HG03280 (cell line): Measurements from ENCODE around the gene EIPR1.
"Not testable (repeated sequence)": the region's sequence is repeated elsewhere in the genome, so short reads cannot be mapped to it uniquely, and the experiment has no call there.

ENCODE experiments used
- ATAC-seq: cut with Tn5 transposase; IDR thresholded peaks from one replicate; pipeline ENCODE4 v1.9.1; 2021; ENCODE audit warnings: mild to moderate bottlenecking, moderate library complexity; ENCODE audit not compliant: unreplicated experiment

EIPR1 gene

DNA sequence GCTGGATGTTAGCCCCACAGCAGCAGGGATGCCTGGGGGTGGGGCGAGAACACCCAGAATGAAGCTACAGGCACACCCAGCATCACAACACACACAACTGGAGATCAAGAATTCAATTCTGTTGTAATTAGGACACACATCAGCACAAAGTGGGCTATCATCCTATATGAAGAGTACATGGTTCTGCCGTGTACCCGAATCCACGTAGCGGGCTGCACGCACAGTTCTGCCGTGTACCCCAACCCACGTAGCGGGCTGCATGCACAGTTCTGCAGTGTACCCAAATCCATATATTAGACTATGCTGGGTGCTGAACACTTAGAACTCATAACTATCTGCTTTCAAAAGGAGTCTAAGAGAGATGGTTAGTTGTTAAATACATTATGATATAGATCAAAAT, 86.5 kb downstream of the EIPR1 start:
- no peak for ATAC-seq

DNA sequence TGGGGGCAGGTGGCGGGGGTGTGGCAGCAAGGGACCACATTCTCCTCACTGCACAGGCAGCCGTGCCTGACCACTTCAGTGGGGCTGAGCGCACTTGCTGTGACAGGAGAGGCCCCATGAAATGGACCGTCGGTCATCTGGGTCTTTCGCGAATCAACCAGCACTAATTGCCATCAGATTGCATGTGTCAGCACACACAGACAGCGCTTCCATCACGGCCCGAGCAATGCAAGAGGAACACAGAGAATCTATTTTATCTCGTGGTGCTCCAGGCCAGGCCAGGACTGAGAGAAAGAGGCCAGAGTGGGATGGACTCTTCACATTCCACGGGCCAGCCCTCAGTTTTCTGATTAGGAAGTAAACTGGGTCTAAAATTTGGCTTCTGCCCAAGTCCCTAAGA, 87.0 kb downstream of the EIPR1 start:
- no peak for ATAC-seq

DNA sequence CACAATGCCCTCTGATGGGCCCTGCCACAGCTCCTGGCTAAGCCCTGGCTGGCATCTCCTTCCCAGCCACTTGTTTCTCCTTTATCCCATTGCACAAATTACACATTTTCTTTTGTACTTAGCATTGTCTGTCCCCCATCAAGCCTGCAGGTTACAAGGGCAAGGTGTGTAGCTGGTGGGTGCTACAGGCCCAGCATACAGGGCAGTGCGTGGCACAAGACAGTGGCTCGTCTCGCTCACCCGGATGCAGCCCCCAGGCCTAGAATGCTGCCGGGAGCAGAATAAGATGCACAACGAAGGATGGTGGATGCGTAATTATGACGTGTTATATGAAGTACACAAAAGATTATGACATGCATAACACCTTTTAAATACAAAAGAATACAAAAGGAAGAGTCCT, 87.6 kb downstream of the EIPR1 start:
- ATAC-seq = no peak

DNA sequence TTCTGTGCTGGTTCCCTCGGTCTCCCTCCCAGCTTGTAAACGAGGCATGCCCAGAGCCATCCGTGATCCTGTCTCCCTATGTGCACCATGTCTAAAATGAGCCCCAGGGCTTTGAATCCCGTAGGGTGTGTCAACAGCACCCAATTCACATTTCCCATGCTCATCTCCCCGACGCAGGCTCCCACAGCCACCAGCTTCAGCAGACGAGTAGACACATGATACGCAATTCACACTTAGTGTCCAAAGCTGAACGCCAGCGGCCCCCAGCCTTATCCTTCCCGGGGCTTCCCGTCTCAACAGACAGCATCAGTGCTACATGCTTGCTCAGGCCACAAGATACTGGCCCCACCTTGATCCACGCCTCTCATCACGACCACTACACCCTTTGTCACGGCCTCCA, 88.1 kb downstream of the EIPR1 start:
- ATAC-seq = no peak

DNA sequence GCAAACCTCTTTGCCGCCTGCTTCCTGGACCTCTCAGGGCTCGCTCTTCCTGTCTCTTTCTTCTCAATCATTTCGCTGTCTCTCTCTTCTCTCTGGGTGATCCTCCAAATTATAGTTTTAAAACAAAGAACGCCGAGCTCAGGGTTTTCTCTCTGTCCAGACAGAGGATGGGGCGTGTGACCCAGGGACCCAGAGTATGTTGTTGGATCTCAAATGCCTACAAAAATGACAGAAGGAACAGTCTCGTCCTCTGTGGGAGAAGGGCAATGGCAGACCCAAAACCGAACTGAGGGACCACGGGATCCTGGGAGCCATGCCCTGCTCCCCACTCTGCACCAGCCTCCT, 88.5 kb downstream of the EIPR1 start:
- no peak for ATAC-seq

DNA sequence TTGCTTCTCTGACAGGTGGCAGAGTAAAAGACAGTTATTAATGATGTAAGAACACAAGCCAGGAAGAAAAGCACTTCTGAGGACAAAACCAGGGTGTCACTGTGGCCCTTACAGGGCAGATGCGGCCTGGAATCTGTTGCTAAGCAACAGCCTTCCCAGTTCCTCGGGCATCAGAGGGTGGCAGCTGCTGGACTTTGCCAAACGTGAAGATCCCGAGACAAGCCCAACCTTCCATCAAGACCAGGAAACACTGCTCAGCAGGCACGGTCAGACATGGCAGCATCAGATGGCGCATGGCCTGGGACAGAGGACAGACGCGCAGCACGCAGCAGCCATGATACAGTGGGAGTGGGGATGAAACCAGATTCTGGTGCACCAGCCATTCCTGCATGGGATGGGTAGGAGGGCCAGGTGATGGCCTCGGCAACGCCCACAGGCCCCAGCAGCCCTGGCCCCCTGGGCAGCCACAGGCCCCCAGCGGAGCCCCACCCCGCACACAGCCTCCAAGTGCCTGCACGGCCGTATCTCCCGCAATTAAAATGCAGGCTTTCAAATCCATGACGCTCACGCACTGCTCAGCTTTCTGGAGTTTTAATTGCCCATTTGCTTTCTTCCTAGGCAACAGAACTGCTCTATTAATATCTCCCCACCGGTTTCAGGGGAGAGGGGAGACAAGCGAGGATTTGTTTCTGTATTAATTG, 89.0 kb downstream of the EIPR1 start:
- ATAC-seq = no peak

DNA sequence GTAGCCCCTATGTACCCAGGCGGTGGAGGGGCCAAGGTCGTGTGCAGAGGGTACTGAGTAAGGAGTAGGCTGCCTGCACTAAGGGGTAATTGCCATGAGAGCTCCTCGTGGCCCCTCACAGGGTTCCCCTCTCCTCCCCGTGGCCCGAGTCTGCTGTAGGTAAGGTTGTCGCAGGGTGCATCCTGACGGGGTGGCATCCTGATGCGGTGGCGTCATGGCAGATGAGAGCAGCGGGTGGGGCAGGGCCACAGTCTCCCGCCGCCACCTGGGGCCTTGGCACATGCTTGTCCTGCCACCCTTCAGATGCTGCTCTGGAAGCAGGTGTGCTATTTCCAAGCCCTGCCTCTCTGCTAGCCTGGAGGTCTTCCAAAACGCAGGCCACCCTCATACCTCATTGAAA, 89.7 kb downstream of the EIPR1 start:
- ATAC-seq = no peak

DNA sequence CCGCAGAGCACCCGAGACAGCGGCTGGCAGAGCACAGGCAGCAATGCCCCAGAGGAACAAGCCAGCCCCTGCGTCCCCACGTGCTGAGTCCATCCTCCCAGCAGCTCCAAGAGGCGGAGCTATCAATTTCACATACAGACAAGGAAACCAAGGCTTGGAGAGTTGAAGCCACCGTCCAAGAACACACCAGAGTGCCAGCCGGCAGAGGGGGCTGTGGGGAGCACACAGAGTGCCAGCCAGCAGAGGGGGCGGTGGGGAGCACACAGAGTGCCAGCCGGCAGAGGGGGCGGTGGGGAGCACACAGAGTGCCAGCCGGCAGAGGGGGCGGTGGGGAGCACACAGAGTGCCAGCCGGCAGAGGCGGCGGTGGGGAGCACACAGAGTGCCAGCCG, 91.0 kb downstream of the EIPR1 start:
- not testable (repeated sequence) for ATAC-seq

DNA sequence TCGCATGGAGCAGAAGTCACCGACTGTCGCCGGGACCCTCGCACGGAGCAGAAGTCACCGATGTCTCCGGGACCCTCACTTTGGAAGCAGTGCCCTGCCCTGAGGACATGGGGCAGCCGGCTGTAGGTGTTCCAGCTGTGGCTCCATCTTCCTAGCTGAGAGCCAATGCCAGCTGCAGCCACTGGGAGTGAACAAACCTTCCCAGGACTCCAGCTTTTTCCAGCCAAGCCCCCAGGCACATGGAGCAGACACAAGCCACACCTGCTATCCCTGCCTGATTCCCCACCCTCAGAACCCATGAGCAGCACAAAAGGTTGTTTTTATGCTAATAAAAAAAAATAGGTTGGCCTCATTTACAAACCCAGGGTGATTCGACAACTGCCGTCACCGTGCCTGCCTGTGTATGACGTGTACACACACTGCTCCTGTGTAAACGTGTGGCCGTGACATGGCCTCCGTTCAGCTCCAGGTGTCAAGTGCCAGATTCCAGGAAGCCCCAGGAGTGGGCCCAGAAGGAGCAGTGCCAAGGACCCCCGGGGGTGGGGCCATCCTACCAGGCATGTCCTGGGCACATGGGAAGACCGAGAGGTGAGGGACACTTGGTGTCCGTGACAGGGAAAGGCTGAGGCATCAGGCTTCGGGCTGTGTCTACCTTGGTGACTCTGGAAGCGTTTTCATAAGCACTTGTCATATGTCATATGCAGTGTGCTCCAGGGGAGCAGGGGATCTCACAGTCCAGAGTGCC, 91.5 kb downstream of the EIPR1 start:
- no peak for ATAC-seq

DNA sequence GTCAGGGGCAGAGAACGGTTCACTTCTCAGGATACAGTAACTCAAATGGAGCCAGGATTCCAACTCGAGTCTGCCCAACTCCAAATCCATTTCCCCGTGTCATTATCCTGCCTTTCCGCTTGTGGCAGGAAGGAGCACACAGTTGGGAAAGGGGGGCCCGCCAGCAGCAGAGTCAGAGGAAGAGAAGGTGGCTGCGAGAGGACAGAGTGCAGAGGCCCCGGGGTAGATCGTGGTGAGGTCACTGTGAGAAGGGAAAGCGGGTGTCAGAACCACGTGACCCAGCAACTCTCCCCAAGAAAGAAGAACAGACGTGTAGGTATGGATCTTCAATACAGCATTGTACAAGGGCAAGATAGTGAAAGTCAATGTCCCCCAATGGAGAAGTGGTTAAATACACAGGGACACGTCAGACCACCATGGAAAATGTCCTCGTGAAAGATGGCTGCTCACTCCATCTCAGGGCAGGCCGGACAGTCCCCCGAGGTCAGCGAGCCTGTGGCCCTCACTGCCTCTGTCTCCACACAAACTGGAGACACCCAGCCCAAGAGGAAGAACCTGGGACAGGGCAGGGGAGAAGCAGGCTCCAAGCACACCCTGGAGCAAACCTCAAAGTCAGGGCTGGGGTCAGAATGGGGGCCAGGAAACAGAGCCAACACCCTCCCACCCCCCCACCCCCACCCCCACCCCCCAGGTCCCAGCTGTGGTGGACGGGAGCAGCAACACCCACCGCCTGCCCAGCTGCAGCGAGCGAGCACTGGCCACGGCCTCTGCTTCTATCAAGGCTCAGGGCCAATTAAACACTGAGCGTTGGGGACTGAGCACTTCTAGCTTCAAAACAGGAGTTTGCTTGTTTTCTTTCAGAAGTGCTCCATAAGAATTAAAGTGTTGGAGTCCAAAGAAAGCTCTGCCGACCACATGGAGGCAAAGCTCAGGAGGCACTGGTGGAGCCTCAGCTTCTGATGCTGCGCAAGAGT, 92.7 kb downstream of the EIPR1 start:
- no peak for ATAC-seq

DNA sequence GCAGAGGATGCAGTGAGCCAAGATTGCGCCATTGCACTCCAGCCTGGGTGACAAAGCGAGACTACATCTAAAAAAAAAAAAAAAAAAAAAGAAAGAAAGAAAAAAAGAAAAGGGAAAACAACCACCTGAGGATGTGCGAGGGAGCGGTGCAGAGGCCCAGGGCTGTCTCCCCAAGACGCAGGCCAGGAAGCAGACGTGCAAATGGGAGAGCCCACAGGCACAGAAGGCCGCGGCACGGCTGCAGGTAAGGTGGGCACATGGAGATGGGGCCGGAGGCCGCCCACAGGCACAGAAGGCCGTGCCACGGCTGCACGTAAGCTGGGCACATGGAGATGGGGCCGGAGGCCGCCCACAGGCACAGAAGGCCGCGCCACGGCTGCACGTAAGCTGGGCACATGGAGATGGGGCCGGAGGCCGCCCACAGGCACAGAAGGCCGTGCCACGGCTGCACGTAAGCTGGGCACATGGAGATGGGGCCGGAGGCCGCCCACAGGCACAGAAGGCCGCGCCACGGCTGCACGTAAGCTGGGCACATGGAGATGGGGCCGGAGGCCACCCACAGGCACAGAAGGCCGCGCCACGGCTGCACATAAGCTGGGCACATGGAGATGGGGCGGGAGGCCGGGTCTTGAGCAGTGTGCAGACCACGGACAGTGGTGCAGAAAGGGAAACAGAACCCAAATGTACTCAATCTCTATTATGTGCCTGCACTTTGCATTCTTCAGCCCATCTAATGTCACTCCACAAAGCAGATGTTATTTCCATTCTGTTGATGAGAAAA, 93.6 kb downstream of the EIPR1 start:
- ATAC-seq = not testable (repeated sequence)

DNA sequence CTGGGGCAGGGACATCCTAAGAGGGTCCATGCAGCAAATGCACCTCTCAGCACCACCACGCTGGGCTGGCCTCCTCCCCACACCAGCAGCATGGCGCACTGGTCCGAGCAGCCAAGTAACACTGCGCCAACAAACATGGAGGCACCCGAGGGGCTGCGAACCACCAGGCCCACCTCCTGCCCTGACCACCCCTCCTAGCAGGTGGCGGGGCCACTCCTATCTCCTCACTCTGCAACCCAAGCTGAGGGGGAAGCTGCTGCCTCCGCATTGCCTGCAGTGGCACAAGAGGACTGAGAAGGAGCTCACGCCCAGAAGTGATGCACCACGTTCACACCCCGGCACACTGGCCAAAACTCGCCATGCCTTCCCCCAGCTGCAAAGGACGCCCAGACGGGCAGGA, 94.4 kb downstream of the EIPR1 start:
- ATAC-seq = no peak

DNA sequence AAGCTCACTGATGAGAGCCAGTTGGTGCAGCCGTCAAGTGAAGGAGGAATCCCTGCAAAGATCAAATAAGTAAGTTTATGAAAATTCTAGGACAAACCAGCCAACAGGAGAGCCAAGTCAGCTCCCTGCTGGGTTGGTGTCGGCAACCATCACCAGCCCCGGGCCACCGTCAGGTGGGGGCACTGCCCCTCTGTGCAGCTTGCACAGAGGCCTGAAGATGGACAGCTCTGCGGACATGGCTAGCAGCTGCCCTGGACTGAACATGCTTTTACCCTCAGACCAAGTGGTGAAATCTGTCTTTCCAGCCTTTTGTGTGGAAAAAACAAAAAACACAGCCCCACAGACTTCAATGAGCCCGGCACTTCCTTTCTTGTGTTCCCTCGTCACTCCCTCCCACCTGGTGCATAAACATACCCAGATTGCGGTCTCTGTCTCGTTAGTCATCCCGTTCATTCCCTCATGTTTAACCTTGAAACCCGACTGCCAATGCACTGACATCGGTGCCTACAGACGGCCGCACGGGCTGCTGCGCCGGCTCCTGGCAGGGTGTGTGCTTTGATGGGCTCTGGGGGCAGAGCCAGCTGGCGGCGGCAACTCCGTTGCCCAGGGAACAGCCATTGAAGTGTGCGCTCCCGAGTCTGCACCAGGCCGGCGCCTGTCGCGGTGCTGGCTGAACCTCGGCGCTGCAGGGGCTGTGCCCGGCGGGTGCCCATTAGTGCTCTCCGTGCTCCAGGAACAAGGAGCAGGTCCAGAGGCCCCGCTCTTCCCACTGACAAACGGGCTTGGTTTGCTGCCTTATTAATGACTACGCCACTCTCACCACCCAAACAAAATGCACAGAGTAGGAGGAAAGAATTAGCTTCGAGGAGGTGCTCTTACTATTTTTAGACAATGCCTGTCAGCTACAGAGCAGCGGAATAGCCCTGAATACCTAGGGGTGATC, 95.3 kb downstream of the EIPR1 start:
- no peak for ATAC-seq

DNA sequence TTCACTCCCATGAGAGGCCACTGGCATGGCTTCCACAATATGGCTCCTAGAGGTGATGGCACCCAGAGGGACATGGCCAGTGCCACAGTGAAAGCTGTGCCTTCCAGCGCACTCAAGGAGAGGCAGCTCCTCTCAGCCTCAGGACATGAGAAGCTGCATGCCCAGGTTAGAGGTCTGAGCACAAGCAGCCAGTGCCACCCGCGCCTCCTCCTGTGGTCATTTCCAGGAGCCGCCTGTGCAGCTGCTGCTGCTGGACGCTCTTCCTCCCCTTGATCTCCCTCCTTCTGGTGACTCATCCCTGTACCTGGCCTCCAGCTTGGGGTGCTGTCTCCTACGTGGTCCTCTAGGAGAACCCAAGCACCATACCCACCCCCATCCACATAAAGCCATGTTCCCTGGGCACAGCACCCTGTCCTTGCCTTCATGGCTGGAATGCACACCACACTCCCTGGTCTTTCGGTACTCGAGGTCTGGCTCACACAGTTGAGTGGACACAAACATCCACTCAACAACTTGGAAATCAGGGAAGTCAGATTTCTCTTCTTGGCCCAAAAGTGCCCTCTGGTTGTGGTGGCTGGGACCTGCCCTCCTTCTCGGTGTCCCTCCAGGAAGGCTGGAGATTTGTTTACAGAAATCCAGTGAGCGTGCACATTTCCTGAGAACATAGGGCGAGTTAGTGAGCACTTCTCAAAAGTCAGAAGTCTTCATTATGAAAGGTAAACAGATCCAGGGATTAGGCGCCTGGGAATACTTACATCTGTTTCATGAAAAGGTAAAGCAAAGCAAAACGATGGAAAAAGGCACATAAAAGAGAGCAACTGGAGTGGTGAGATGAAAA, 96.7 kb downstream of the EIPR1 start:
- ATAC-seq = no peak

DNA sequence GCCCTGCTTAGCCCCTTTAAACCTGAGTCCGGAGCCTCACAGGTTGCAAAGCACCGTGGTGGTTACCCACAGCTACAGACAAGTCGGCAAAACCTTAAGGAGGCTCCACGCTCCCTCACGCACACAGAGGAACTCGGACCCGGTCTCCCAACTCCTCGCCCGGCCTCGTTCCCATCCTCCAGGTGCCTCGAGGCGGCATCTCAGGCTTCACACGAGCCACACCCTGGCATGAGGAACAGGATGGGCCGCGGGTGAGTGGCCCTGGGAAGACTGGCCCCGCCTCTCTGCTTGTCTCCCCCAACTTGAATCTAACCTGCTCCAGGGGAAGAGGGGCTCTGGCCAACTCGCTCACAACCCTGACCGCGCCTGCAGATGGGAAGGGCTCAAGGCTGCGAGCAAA, 97.4 kb downstream of the EIPR1 start:
- ATAC-seq = no peak

DNA sequence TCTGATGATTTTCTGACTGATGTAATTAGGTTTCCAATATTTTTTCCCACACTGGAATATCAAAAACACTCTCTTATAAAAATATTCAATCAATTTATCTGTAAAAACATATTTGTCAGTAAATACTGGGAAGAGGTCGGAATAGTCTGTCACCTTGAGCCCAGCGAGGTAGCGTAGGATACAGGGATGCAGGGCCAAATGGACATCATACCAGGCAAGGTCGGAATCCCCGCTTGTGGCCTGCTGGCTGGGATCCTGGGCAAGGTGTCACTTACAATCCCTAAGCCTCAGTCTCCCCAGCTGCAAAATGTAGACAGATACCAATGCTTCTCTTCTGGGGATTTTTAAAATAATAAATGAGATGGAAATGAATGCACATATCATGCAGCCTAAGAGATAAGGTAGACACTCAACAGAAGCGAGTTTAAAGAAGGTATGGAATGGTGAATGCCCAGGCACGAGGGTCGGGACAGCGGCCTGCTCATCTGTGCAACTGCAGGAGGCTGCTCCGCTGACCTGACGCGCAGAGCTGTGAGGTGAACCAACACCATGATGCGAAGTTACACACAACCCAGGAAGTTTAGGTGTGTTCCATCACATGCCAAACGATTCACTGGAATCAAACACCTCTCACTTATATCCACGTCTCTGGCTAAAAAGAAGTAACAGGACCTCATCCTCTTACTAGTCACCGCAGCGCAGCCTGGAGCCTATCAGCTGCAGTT, 98.2 kb downstream of the EIPR1 start:
- ATAC-seq = no peak

DNA sequence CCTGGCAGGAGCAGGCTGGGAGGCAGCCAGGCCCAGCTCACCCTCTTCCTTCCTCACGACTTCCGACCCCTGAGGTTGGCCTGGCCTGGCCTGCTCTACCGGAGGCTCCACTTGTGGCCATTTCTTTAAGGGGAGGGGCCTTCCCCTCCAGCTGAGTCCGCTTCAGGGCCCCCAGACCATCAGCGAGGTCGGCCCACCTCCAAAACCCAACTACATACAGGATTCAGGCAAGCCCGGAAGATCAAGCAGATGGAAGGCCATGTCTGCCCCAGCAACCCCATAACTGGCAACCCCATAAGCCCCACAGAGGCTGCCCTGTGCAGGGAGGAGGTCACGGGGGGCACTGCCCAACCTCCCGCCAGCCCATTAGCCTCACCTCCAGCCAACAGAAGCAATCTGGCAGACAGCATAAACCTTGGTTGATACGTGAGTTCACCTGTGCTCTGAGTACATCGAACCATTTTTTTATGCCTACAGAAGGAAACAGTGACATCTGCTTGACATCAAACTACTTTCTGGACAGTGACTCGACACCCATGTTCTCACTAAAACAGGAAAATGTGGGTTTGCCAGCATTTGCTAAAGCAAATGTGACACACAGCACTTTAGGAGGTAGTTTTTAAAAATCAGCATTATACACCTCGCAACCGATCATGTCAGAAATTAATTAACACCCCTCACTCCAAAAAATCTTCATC, 98.9 kb downstream of the EIPR1 start:
- ATAC-seq = no peak
